ENCODE measurements around the gene CPSF4L.

Gene CPSF4L

GRCh38 chr17:73231395-73231794 is 30.3 kb downstream of the CPSF4L start:
- no peak for TF ChIP-seq YY1 (IDR thresholded peaks at IDR 0.05; ENCODE audit: insufficient read depth, insufficient read length)
- TF ChIP-seq ZNF274 (IDR thresholded peaks at IDR 0.05; ENCODE audit: low read depth, low read length), result no peak
- no peak for TF ChIP-seq SUZ12 (IDR thresholded peaks at IDR 0.05; ENCODE audit: extremely low read depth, insufficient read depth, insufficient read length)
- Histone ChIP-seq H3K27me3 (ENCODE audit: insufficient read depth, insufficient read length) (no peaks in the 10 kb centered on the region), H3K36me3 (ENCODE audit: insufficient read depth, insufficient read length, low read length) (peaks cover 35% of the 10 kb centered on the region), H3K9ac (ENCODE audit: insufficient read length, low read depth) (peak overlapping the region; percentile 91), H3K4me3 (ENCODE audit: insufficient read length, low read depth) (peak overlapping the region; percentile 92), H3K4me1 (ENCODE audit: insufficient read depth, insufficient read length) (no peaks in the 10 kb centered on the region), H3K9me3 (ENCODE audit: insufficient read depth, low read length) (no peaks in the 10 kb centered on the region)
- no peak for DNase-seq (ENCODE audit: low read depth, low spot score)

GRCh38 chr17:73230088-73230487 is 31.6 kb downstream of the CPSF4L start:
- TF ChIP-seq SUZ12 (IDR thresholded peaks at IDR 0.05; ENCODE audit: extremely low read depth, insufficient read depth, insufficient read length), result no peak
- no peak for TF ChIP-seq YY1 (IDR thresholded peaks at IDR 0.05; ENCODE audit: insufficient read depth, insufficient read length)
- no peak for TF ChIP-seq ZNF274 (IDR thresholded peaks at IDR 0.05; ENCODE audit: low read depth, low read length)
- H3K9ac ChIP-seq (ENCODE audit: insufficient read length, low read depth), result no peak overlapping the region
- H3K27me3 ChIP-seq (ENCODE audit: insufficient read depth, insufficient read length), result no peaks in the 10 kb centered on the region
- no peaks in the 10 kb centered on the region for H3K4me1 ChIP-seq (ENCODE audit: insufficient read depth, insufficient read length)
- no peak overlapping the region for H3K4me3 ChIP-seq (ENCODE audit: insufficient read length, low read depth)
- peaks cover 22% of the 10 kb centered on the region for H3K36me3 ChIP-seq (ENCODE audit: insufficient read depth, insufficient read length, low read length)
- DNase-seq (ENCODE audit: low read depth, low spot score), result no peak
- no peaks in the 10 kb centered on the region for H3K9me3 ChIP-seq (ENCODE audit: insufficient read depth, low read length)

- H3K4me3 ChIP-seq (ENCODE audit: insufficient read length, low read depth), result no peak overlapping the region
- H3K4me1 ChIP-seq (ENCODE audit: insufficient read depth, insufficient read length), result no peaks in the 10 kb centered on the region
- no peak overlapping the region for H3K9ac ChIP-seq (ENCODE audit: insufficient read length, low read depth)
- H3K36me3 ChIP-seq (ENCODE audit: insufficient read depth, insufficient read length, low read length), result peaks cover 16% of the 10 kb centered on the region
- TF ChIP-seq ZNF274 (IDR thresholded peaks at IDR 0.05; ENCODE audit: low read depth, low read length) (no peak), SUZ12 (IDR thresholded peaks at IDR 0.05; ENCODE audit: extremely low read depth, insufficient read depth, insufficient read length) (no peak), YY1 (IDR thresholded peaks at IDR 0.05; ENCODE audit: insufficient read depth, insufficient read length) (no peak)
- DNase-seq (ENCODE audit: low read depth, low spot score), result no peak
- no peaks in the 10 kb centered on the region for H3K9me3 ChIP-seq (ENCODE audit: insufficient read depth, low read length)
- H3K27me3 ChIP-seq (ENCODE audit: insufficient read depth, insufficient read length), result no peaks in the 10 kb centered on the region
Observed at GRCh38 chr17:73228748-73229236, 32.9 kb downstream of the CPSF4L start.

GRCh38 chr17:73227944-73228343 is 33.7 kb downstream of the CPSF4L start:
- Histone ChIP-seq H3K4me1 (ENCODE audit: insufficient read depth, insufficient read length) (no peaks in the 10 kb centered on the region), H3K4me3 (ENCODE audit: insufficient read length, low read depth) (no peak overlapping the region), H3K36me3 (ENCODE audit: insufficient read depth, insufficient read length, low read length) (peaks cover 11% of the 10 kb centered on the region), H3K9me3 (ENCODE audit: insufficient read depth, low read length) (no peaks in the 10 kb centered on the region), H3K27me3 (ENCODE audit: insufficient read depth, insufficient read length) (no peaks in the 10 kb centered on the region), H3K9ac (ENCODE audit: insufficient read length, low read depth) (no peak overlapping the region)
- no peak for TF ChIP-seq SUZ12 (IDR thresholded peaks at IDR 0.05; ENCODE audit: extremely low read depth, insufficient read depth, insufficient read length)
- TF ChIP-seq ZNF274 (IDR thresholded peaks at IDR 0.05; ENCODE audit: low read depth, low read length), result no peak
- no peak for TF ChIP-seq YY1 (IDR thresholded peaks at IDR 0.05; ENCODE audit: insufficient read depth, insufficient read length)
- no peak for DNase-seq (ENCODE audit: low read depth, low spot score)

- H3K9me3 ChIP-seq (ENCODE audit: insufficient read depth, low read length), result no peaks in the 10 kb centered on the region
- H3K27me3 ChIP-seq (ENCODE audit: insufficient read depth, insufficient read length), result no peaks in the 10 kb centered on the region
- peaks cover 14% of the 10 kb centered on the region for H3K36me3 ChIP-seq (ENCODE audit: insufficient read depth, insufficient read length, low read length)
- no peaks in the 10 kb centered on the region for H3K4me1 ChIP-seq (ENCODE audit: insufficient read depth, insufficient read length)
- no peak for TF ChIP-seq YY1 (IDR thresholded peaks at IDR 0.05; ENCODE audit: insufficient read depth, insufficient read length)
- TF ChIP-seq ZNF274 (IDR thresholded peaks at IDR 0.05; ENCODE audit: low read depth, low read length), result no peak
- TF ChIP-seq SUZ12 (IDR thresholded peaks at IDR 0.05; ENCODE audit: extremely low read depth, insufficient read depth, insufficient read length), result no peak
- no peak for DNase-seq (ENCODE audit: low read depth, low spot score)
- no peak overlapping the region for H3K9ac ChIP-seq (ENCODE audit: insufficient read length, low read depth)
- no peak overlapping the region for H3K4me3 ChIP-seq (ENCODE audit: insufficient read length, low read depth)
Observed at GRCh38 chr17:73227379-73227778, 34.3 kb downstream of the CPSF4L start.

- no peak for DNase-seq (ENCODE audit: low read depth, low spot score)
- H3K4me1 ChIP-seq (ENCODE audit: insufficient read depth, insufficient read length), result no peaks in the 10 kb centered on the region
- H3K4me3 ChIP-seq (ENCODE audit: insufficient read length, low read depth), result no peak overlapping the region
- TF ChIP-seq SUZ12 (IDR thresholded peaks at IDR 0.05; ENCODE audit: extremely low read depth, insufficient read depth, insufficient read length) (no peak), YY1 (IDR thresholded peaks at IDR 0.05; ENCODE audit: insufficient read depth, insufficient read length) (no peak), ZNF274 (IDR thresholded peaks at IDR 0.05; ENCODE audit: low read depth, low read length) (no peak)
- no peaks in the 10 kb centered on the region for H3K9me3 ChIP-seq (ENCODE audit: insufficient read depth, low read length)
- no peaks in the 10 kb centered on the region for H3K27me3 ChIP-seq (ENCODE audit: insufficient read depth, insufficient read length)
- H3K9ac ChIP-seq (ENCODE audit: insufficient read length, low read depth), result no peak overlapping the region
- H3K36me3 ChIP-seq (ENCODE audit: insufficient read depth, insufficient read length, low read length), result peaks cover 17% of the 10 kb centered on the region
Observed at GRCh38 chr17:73226556-73227172, 35.0 kb downstream of the CPSF4L start.

- no peak for DNase-seq (ENCODE audit: low read depth, low spot score)
- no peaks in the 10 kb centered on the region for H3K4me1 ChIP-seq (ENCODE audit: insufficient read depth, insufficient read length)
- H3K9me3 ChIP-seq (ENCODE audit: insufficient read depth, low read length), result no peaks in the 10 kb centered on the region
- no peak overlapping the region for H3K4me3 ChIP-seq (ENCODE audit: insufficient read length, low read depth)
- no peaks in the 10 kb centered on the region for H3K27me3 ChIP-seq (ENCODE audit: insufficient read depth, insufficient read length)
- peaks cover 17% of the 10 kb centered on the region for H3K36me3 ChIP-seq (ENCODE audit: insufficient read depth, insufficient read length, low read length)
- H3K9ac ChIP-seq (ENCODE audit: insufficient read length, low read depth), result no peak overlapping the region
- TF ChIP-seq SUZ12 (IDR thresholded peaks at IDR 0.05; ENCODE audit: extremely low read depth, insufficient read depth, insufficient read length) (no peak), YY1 (IDR thresholded peaks at IDR 0.05; ENCODE audit: insufficient read depth, insufficient read length) (no peak), ZNF274 (IDR thresholded peaks at IDR 0.05; ENCODE audit: low read depth, low read length) (no peak)
Observed at GRCh38 chr17:73224663-73225305, 36.9 kb downstream of the CPSF4L start.
